CD14-positive monocyte (primary cell): Measurements from ENCODE around the gene PDZD8. TPM values are rescaled to one million over a fixed set of nuclear protein-coding genes. Genes with fewer than 3 reads are reported as not detected.

Source experiments
- DNase-seq, 3 donors: peaks; one replicate each; pipeline ENCODE4 v3.0.0-alpha.2; 2011 to 2022
- H2AFZ ChIP-seq: 2 replicates; pipeline ENCODE4 v1.6.0; 2012; ENCODE audit warnings: mild to moderate bottlenecking, low read depth, low read length, inconsistent platforms; ENCODE audit not compliant: insufficient read depth, poor library complexity, severe bottlenecking
- H3K27ac ChIP-seq, 2 donors: 1 replicate in 1 of 2; 2 replicates in 1 of 2; pipeline ENCODE4 v1.5.1; 2012 to 2013; ENCODE audit warnings: low read length in 2 of 2, control low read depth in 1 of 2, inconsistent platforms in 1 of 2, low read depth in 1 of 2, mild to moderate bottlenecking in 1 of 2
- H3K27me3 ChIP-seq, 2 donors: one replicate each; pipeline versions ENCODE4 v1.6.0 to v1.6.1; 2011 to 2013; ENCODE audit warnings: low read length in 2 of 2; ENCODE audit not compliant: control insufficient read depth in 2 of 2, insufficient read depth in 2 of 2
- H3K36me3 ChIP-seq, 2 donors: replicated peaks in 1 of 2; 1 replicate in 1 of 2; 2 replicates in 1 of 2; pipeline versions ENCODE4 v1.5.1 to v1.6.1; 2012 to 2013; ENCODE audit warnings: low read length in 2 of 2, control low read depth in 1 of 2, inconsistent platforms in 1 of 2, mild to moderate bottlenecking in 1 of 2; ENCODE audit not compliant: insufficient read depth in 2 of 2, control insufficient read depth in 1 of 2
- H3K4me1 ChIP-seq, 2 donors: 1 replicate in 1 of 2; 2 replicates in 1 of 2; pipeline versions ENCODE4 v1.5.1 to v1.6.1; 2012 to 2013; ENCODE audit warnings: low read length in 2 of 2, control low read depth in 1 of 2, inconsistent platforms in 1 of 2, mild to moderate bottlenecking in 1 of 2, moderate library complexity in 1 of 2; ENCODE audit not compliant: insufficient read depth in 2 of 2, control insufficient read depth in 1 of 2
- H3K4me2 ChIP-seq: replicated peaks from 2 replicates; pipeline ENCODE3; 2012; ENCODE audit warnings: low read length, moderate library complexity, mild to moderate bottlenecking; ENCODE audit not compliant: poor library complexity, severe bottlenecking; ENCODE audit errors: extremely low read depth
- H3K4me3 ChIP-seq, 3 experiments: fragments of 200-600 bp in 1 of 3; sonication (generic) in 1 of 3; replicated peaks in 1 of 3; 1 replicate in 2 of 3; 2 replicates in 1 of 3; pipeline ENCODE4 v1.5.1; 2011 to 2013; ENCODE audit warnings: low read length in 3 of 3, mild to moderate bottlenecking in 3 of 3, control low read depth in 2 of 3, low read depth in 2 of 3, inconsistent platforms in 1 of 3, moderate library complexity in 1 of 3
- H3K79me2 ChIP-seq: 2 replicates; pipeline ENCODE4 v1.6.0; 2012; ENCODE audit warnings: mild to moderate bottlenecking, control low read depth, inconsistent platforms, low read length, moderate library complexity; ENCODE audit not compliant: insufficient read depth
- H3K9ac ChIP-seq: 2 replicates; pipeline ENCODE4 v1.6.0; 2017; ENCODE audit warnings: low read length, mild to moderate bottlenecking; ENCODE audit not compliant: insufficient read depth, poor library complexity, severe bottlenecking
- H3K9me3 ChIP-seq, 2 donors: replicated peaks in 1 of 2; 1 replicate in 1 of 2; 2 replicates in 1 of 2; pipeline versions ENCODE4 v1.5.1 to v1.6.1; 2012 to 2013; ENCODE audit warnings: low read length in 2 of 2, control low read depth in 1 of 2; ENCODE audit not compliant: control insufficient read depth in 1 of 2, insufficient read depth in 1 of 2
- H4K20me1 ChIP-seq: 2 replicates; pipeline ENCODE4 v1.6.0; 2012; ENCODE audit warnings: mild to moderate bottlenecking, low read length, control low read depth, moderate library complexity; ENCODE audit not compliant: insufficient read depth
- H3K27ac Mint-ChIP-seq, 7 donors: one replicate each; pipeline ENCODE4 v1.8.0; 2020; ENCODE audit warnings: mild to moderate bottlenecking in 7 of 7, mixed read lengths in 7 of 7, moderate library complexity in 6 of 7, inconsistent platforms in 2 of 7
- H3K27me3 Mint-ChIP-seq, 3 donors: one replicate each; pipeline ENCODE4 v1.8.0; 2021 to 2022; ENCODE audit warnings: low read depth in 3 of 3, mild to moderate bottlenecking in 3 of 3, mixed read lengths in 3 of 3, moderate library complexity in 3 of 3, inconsistent platforms in 1 of 3
- H3K36me3 Mint-ChIP-seq, 2 donors: one replicate each; pipeline ENCODE4 v1.8.0; 2020; ENCODE audit warnings: mixed read lengths in 2 of 2, inconsistent platforms in 1 of 2, mild to moderate bottlenecking in 1 of 2
- H3K4me1 Mint-ChIP-seq: one replicate; pipeline ENCODE4 v1.8.0; 2020; ENCODE audit warnings: mild to moderate bottlenecking, mixed read lengths
- H3K4me3 Mint-ChIP-seq, 2 donors: one replicate each; pipeline ENCODE4 v1.8.0; 2020; ENCODE audit warnings: mild to moderate bottlenecking in 2 of 2, mixed read lengths in 2 of 2, moderate library complexity in 1 of 2
- H3K9me3 Mint-ChIP-seq, 7 donors: one replicate each; pipeline ENCODE4 v1.8.0; 2020 to 2022; ENCODE audit warnings: mixed read lengths in 7 of 7, mild to moderate bottlenecking in 6 of 7, moderate library complexity in 6 of 7, inconsistent platforms in 2 of 7
- WGBS: methylation state at CpG from one replicate; pipeline ENCODE4 v1.1.5; 2013; ENCODE audit warnings: missing lambda C conversion rate; ENCODE audit not compliant: insufficient coverage; 5-methylcytosine and 5-hydroxymethylcytosine counted together
- intact Hi-C, 2 donors: fragments of 100-400 bp; cut with micrococcal nuclease; formaldehyde crosslinking; loops; one replicate each; pipeline versions ENCODE4 v1.15.0 to v1.15.1; 2023
- polyA plus RNA-seq, 3 donors: library from polyadenylated mRNA; depleted of rRNA in 1 of 3; unstranded in 2 of 3; stranded (reverse) in 1 of 3; fragments of 300-500 nt in 2 of 3; fragments of >200 nt in 1 of 3; fragmentation: Illumina TruSeq in 2 of 3; gene quantifications; 1 replicate in 2 of 3; 2 replicates in 1 of 3; pipeline ENCODE4 v1.2.3, GENCODE V29; 2012 to 2021
- TF ChIP-seq, protein P1 (sequence below): fragments of 200-600 bp; IDR thresholded peaks from one replicate; pipeline ENCODE4 v1.8.0; 2022; ENCODE audit warnings: antibody characterized with exemption, mild to moderate bottlenecking

The PDZD8 gene
- polyA plus RNA-seq, 3 donors, result 4.6 to 104 (median 9.0) TPM

DNA sequence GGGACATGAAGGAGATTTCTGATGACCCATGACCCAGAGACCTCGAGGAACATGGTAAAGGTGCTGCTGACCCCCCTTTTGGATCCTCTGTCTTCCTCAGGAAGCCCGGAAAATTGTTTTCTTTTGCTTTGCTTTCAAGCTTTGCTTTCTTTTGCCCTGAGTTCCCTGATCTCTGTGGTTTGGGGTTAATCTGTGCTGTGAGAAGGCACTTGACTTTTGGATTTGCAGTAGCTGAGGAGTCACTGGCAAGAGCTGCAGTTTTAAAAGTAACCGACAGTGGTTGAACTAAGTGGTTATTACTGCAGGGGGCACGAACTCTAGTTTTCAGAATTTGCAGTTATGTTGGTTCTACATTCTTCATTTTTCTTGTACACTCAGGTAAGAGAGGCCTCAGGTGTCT lies 53.0 kb downstream of the PDZD8 start:
- H3K4me3 Mint-ChIP-seq, result no peak overlapping the region
- H3K36me3 Mint-ChIP-seq, result peaks cover 17 to 20% of the 10 kb centered on the region in 2 donors
- peaks cover 3 to 32% of the 10 kb centered on the region in 2 donors for H3K36me3 ChIP-seq
- no peaks in the 10 kb centered on the region for H3K27me3 ChIP-seq
- H4K20me1 ChIP-seq, result peaks cover 86% of the 10 kb centered on the region
- H3K9ac ChIP-seq, result no peak overlapping the region
- no peak overlapping the region for H3K27ac ChIP-seq
- H3K9me3 ChIP-seq, result no peaks in the 10 kb centered on the region
- no peak for DNase-seq
- intact Hi-C loops, result loop anchor here (5.0 to 10.0 kb wide), 2 partner anchors 97 to 105 kb away; no protein-coding TSS in a partner anchor
- H3K27me3 Mint-ChIP-seq, result no peaks in the 10 kb centered on the region
- H3K27ac Mint-ChIP-seq, result peak overlapping the region in 3 of 7 donors; percentile 2 to 23 (median 10)
- TF ChIP-seq, protein P1, sequence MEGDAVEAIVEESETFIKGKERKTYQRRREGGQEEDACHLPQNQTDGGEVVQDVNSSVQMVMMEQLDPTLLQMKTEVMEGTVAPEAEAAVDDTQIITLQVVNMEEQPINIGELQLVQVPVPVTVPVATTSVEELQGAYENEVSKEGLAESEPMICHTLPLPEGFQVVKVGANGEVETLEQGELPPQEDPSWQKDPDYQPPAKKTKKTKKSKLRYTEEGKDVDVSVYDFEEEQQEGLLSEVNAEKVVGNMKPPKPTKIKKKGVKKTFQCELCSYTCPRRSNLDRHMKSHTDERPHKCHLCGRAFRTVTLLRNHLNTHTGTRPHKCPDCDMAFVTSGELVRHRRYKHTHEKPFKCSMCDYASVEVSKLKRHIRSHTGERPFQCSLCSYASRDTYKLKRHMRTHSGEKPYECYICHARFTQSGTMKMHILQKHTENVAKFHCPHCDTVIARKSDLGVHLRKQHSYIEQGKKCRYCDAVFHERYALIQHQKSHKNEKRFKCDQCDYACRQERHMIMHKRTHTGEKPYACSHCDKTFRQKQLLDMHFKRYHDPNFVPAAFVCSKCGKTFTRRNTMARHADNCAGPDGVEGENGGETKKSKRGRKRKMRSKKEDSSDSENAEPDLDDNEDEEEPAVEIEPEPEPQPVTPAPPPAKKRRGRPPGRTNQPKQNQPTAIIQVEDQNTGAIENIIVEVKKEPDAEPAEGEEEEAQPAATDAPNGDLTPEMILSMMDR, result no peak
- no peaks in the 10 kb centered on the region for H3K4me1 ChIP-seq
- WGBS, result 28% methylated on average over 4 of the region's 4 CpGs
- H3K4me3 ChIP-seq, result no peak overlapping the region
- H3K79me2 ChIP-seq, result peaks cover 72% of the 10 kb centered on the region
- no peak overlapping the region for H3K4me2 ChIP-seq
- H3K4me1 Mint-ChIP-seq, result peaks cover 3% of the 10 kb centered on the region
- no peak overlapping the region for H2AFZ ChIP-seq
- H3K9me3 Mint-ChIP-seq, result no peaks in the 10 kb centered on the region

DNA sequence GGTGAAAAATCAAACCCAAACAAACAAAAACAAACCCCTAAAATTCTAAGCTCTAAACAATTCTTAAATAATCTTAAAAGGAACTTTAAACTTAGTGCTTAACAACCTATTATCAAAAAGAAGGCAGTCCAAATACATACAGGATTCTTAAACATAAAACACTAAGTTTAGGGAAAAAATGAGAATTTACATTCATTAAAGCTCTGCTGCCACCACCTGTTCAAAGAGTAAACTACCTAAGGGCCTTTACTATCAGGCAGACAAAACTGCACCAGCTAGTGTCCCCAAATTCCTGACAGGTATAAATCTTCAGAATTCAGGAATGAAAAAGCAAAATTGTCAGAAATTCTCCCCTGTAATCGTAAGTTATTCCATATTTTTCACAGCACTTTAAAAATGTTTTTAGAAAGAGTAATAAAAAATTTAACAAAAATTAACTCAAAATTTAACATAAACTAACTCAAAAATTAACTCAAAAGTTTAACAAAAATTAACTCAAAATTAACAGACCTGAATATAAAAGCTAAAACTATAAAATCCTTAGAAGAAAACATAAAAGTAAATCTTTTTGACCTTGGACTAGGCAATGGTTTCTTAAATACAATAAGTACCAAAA lies 55.1 kb downstream of the PDZD8 start:
- intact Hi-C loops, result loop anchor here (5.0 to 10.0 kb wide), 2 partner anchors 95 to 103 kb away; no protein-coding TSS in a partner anchor
- no peaks in the 10 kb centered on the region for H3K9me3 ChIP-seq
- no peaks in the 10 kb centered on the region for H3K4me1 ChIP-seq
- peaks cover 56% of the 10 kb centered on the region for H3K79me2 ChIP-seq
- no peaks in the 10 kb centered on the region for H3K27me3 Mint-ChIP-seq
- H3K4me2 ChIP-seq, result no peak overlapping the region
- no peak overlapping the region for H3K4me3 ChIP-seq
- H3K36me3 Mint-ChIP-seq, result peaks cover 15 to 20% of the 10 kb centered on the region in 2 donors
- H3K27ac ChIP-seq, result no peak overlapping the region
- H2AFZ ChIP-seq, result no peak overlapping the region
- peaks cover 3% of the 10 kb centered on the region for H3K4me1 Mint-ChIP-seq
- peak in 2 of 3 donors; percentile 9 to 18 for DNase-seq
- TF ChIP-seq, protein P1, result peak; percentile 70
- no CpG with 5 or more reads among the region's 1 CpG for WGBS
- H3K9ac ChIP-seq, result no peak overlapping the region
- no peaks in the 10 kb centered on the region for H3K9me3 Mint-ChIP-seq
- H3K27ac Mint-ChIP-seq, result no peak overlapping the region
- H3K4me3 Mint-ChIP-seq, result no peak overlapping the region
- peaks cover 3 to 32% of the 10 kb centered on the region in 2 donors for H3K36me3 ChIP-seq
- no peaks in the 10 kb centered on the region for H3K27me3 ChIP-seq
- peaks cover 69% of the 10 kb centered on the region for H4K20me1 ChIP-seq
